GM12878 (cell line): ENCODE results near the gene NUP210L. TPM values are rescaled to one million over a fixed set of nuclear protein-coding genes. Genes with fewer than 3 reads are reported as not detected.

Source experiments
- BHLHE40 ChIP-seq, 2 experiments: fragments of 450-650 bp in 1 of 2; IDR thresholded peaks; 2 replicates each; pipeline ENCODE4 v1.6.1; 2011 to 2017; ENCODE audit warnings: low read depth in 2 of 2, borderline replicate concordance in 1 of 2, improper control_type of control experiment in 1 of 2, low read length in 1 of 2, mild to moderate bottlenecking in 1 of 2
- BRCA1 ChIP-seq: IDR thresholded peaks from 2 replicates; pipeline ENCODE4 v1.6.1; 2011; ENCODE audit warnings: low read depth, low read length, improper control_type of control experiment
- IRF4 ChIP-seq: IDR thresholded peaks from 2 replicates; pipeline ENCODE4 v1.6.1; 2011; ENCODE audit warnings: low read depth, low read length
- JUND ChIP-seq: IDR thresholded peaks from 2 replicates; pipeline ENCODE4 v1.6.1; 2012; ENCODE audit warnings: low read depth, mild to moderate bottlenecking, low read length, improper control_type of control experiment, moderate library complexity
- KAT2A ChIP-seq: conservative IDR thresholded peaks from 2 replicates; pipeline ENCODE4 v1.6.1; 2011; ENCODE audit warnings: low read depth, low read length; ENCODE audit not compliant: control insufficient read depth
- NFXL1 ChIP-seq: fragments of 450-650 bp; IDR thresholded peaks from 2 replicates; pipeline ENCODE4 v1.6.1; 2017; ENCODE audit warnings: antibody characterized with exemption, mild to moderate bottlenecking, borderline replicate concordance
- RB1 ChIP-seq: fragments of 450-650 bp; formaldehyde crosslinking; IDR thresholded peaks from 2 replicates; pipeline ENCODE4 v1.6.1; 2017; ENCODE audit warnings: mild to moderate bottlenecking, borderline replicate concordance
- SIX5 ChIP-seq: IDR thresholded peaks from 2 replicates; pipeline ENCODE4 v1.6.1; 2011; ENCODE audit warnings: mild to moderate bottlenecking, low read depth, low read length, moderate library complexity; ENCODE audit not compliant: severe bottlenecking
- SUZ12 ChIP-seq: fragments of 200-600 bp; sonication (generic); IDR thresholded peaks from one replicate; pipeline ENCODE4 v1.6.1; 2018; ENCODE audit warnings: antibody characterized with exemption, mild to moderate bottlenecking; ENCODE audit not compliant: unreplicated experiment
- TCF7 ChIP-seq: IDR thresholded peaks from 2 replicates; pipeline ENCODE4 v1.6.1; 2014; ENCODE audit warnings: antibody characterized with exemption, borderline replicate concordance
- ZNF274 ChIP-seq: IDR thresholded peaks from one replicate; pipeline ENCODE4 v1.8.0; 2011; ENCODE audit not compliant: insufficient read length, insufficient read depth
- polyA plus RNA-seq, 11 experiments: library from polyadenylated mRNA; depleted of rRNA in 4 of 11; unstranded in 6 of 11; stranded (reverse) in 5 of 11; fragments of >200 nt; fragmentation: Nextera tagmentation in 4 of 11; fragmentation: Illumina TruSeq in 1 of 11; extraction: Ambion mirVana in 4 of 11; extraction: Trizol in 1 of 11; gene quantifications; 1 replicate in 1 of 11; 2 replicates in 10 of 11; pipeline versions ENCODE4 v1.2.1 to v1.2.3, GENCODE V29; 2011 to 2016; ENCODE audit warnings: inconsistent platforms in 2 of 11, missing spikeins in 2 of 11, low read depth in 1 of 11
- total RNA-seq, 4 experiments: library from RNA; depleted of rRNA in 3 of 4; stranded (reverse); fragments of >200 nt in 3 of 4; fragmentation: Illumina TruSeq in 1 of 4; extraction: Trizol in 1 of 4; gene quantifications; 2 replicates each; pipeline versions ENCODE4 v1.2.1 to v1.2.3, GENCODE V29; 2013 to 2021
- TF ChIP-seq, protein P1 (sequence below): fragments of 450-650 bp; IDR thresholded peaks from 2 replicates; pipeline ENCODE4 v1.6.1; 2017; ENCODE audit warnings: mild to moderate bottlenecking
- TF ChIP-seq, protein P2 (sequence below): IDR thresholded peaks from 2 replicates; pipeline ENCODE4 v1.6.1; 2012; ENCODE audit warnings: low read depth, low read length, improper control_type of control experiment
- TF ChIP-seq, protein P3 (sequence below): fragments of 450-650 bp; IDR thresholded peaks from 2 replicates; pipeline ENCODE4 v1.6.1; 2016; ENCODE audit warnings: mild to moderate bottlenecking
- TF ChIP-seq, protein P4 (sequence below): IDR thresholded peaks from 2 replicates; pipeline ENCODE4 v1.6.1; 2012; ENCODE audit warnings: low read depth, low read length, improper control_type of control experiment
- TF ChIP-seq, protein P5 (sequence below): fragments of 450-650 bp; IDR thresholded peaks from 2 replicates; pipeline ENCODE4 v1.6.1; 2017; ENCODE audit warnings: mild to moderate bottlenecking, moderate library complexity
- TF ChIP-seq, protein P6 (sequence below): IDR thresholded peaks from 2 replicates; pipeline ENCODE4 v1.6.1; 2011; ENCODE audit warnings: low read depth, mild to moderate bottlenecking, low read length, moderate library complexity, borderline replicate concordance; ENCODE audit errors: extremely low read depth

NUP210L gene
- total and polyA plus RNA-seq, 10 of the 15 experiments (the other 5 are each of a cell fraction or from before 2014, with no cell fraction given): 0.04 to 0.08 (median 0.07) TPM; not detected in 7

DNA sequence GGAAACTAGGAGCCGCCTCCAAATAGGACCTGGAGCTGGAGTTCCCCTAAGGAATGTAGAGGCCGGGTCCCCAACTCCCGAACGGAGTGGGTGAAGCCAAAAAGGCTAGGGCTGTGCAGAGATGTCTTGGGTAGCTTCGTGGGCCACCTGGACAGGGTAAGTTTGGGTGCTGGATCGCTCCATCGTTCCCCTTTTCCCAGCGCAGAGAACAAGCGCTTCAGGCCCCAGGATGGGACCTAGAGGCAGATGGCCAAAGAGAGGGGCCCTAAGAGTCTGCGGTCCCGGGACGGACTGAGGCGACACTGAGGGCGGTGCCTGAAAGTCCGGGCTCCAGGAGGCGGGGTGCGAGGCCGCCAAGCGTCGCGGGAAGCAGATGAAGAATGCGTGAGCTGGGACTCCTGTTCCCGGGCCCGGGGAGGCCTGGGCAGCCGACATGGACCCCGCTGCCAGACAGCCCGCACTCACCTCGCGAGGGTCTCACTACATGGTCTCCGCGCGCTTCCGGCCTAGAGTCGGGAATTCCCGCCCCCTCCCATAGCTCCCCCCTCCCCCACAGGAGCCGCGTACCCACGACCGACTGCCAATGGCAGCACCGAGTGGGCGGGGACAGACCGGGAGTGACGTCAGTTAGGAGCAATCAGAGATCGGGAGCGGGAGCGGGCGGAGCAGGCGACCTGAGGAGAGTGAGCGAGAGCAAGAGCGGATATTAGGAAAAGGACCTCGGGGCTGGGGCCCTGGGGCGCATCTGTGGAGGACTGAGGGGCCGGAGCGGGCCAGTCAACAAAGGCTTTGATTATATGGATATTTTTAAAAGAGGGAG lies 191.6 kb downstream of the NUP210L start, which contains the start of gene SLC39A1 (continued):
- TF ChIP-seq, protein P1, sequence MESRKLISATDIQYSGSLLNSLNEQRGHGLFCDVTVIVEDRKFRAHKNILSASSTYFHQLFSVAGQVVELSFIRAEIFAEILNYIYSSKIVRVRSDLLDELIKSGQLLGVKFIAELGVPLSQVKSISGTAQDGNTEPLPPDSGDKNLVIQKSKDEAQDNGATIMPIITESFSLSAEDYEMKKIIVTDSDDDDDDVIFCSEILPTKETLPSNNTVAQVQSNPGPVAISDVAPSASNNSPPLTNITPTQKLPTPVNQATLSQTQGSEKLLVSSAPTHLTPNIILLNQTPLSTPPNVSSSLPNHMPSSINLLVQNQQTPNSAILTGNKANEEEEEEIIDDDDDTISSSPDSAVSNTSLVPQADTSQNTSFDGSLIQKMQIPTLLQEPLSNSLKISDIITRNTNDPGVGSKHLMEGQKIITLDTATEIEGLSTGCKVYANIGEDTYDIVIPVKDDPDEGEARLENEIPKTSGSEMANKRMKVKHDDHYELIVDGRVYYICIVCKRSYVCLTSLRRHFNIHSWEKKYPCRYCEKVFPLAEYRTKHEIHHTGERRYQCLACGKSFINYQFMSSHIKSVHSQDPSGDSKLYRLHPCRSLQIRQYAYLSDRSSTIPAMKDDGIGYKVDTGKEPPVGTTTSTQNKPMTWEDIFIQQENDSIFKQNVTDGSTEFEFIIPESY: no peak
- TF ChIP-seq TCF7 (no peak), BRCA1 (peak; percentile 45; the same call in 1 of the 2 replicates), KAT2A (no peak), IRF4 (no peak), BHLHE40 (IDR thresholded peaks at IDR 0.05; ENCODE audit: borderline replicate concordance in 1 of 2, low read depth in 2 of 2, low read length in 1 of 2) (peak; percentile 37 to 55; a peak in 2 of 4 replicates), JUND (no peak), SUZ12 (no peak), ZNF274 (no peak), RB1 (no peak), NFXL1 (no peak), SIX5 (no peak)
- TF ChIP-seq, protein P2, sequence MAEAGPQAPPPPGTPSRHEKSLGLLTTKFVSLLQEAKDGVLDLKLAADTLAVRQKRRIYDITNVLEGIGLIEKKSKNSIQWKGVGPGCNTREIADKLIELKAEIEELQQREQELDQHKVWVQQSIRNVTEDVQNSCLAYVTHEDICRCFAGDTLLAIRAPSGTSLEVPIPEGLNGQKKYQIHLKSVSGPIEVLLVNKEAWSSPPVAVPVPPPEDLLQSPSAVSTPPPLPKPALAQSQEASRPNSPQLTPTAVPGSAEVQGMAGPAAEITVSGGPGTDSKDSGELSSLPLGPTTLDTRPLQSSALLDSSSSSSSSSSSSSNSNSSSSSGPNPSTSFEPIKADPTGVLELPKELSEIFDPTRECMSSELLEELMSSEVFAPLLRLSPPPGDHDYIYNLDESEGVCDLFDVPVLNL: no peak
- TF ChIP-seq, protein P3, sequence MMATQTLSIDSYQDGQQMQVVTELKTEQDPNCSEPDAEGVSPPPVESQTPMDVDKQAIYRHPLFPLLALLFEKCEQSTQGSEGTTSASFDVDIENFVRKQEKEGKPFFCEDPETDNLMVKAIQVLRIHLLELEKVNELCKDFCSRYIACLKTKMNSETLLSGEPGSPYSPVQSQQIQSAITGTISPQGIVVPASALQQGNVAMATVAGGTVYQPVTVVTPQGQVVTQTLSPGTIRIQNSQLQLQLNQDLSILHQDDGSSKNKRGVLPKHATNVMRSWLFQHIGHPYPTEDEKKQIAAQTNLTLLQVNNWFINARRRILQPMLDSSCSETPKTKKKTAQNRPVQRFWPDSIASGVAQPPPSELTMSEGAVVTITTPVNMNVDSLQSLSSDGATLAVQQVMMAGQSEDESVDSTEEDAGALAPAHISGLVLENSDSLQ: peak; percentile 98
- TF ChIP-seq, protein P4, sequence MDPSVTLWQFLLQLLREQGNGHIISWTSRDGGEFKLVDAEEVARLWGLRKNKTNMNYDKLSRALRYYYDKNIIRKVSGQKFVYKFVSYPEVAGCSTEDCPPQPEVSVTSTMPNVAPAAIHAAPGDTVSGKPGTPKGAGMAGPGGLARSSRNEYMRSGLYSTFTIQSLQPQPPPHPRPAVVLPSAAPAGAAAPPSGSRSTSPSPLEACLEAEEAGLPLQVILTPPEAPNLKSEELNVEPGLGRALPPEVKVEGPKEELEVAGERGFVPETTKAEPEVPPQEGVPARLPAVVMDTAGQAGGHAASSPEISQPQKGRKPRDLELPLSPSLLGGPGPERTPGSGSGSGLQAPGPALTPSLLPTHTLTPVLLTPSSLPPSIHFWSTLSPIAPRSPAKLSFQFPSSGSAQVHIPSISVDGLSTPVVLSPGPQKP: peak; percentile 38; the same call in 1 of the 2 replicates
- TF ChIP-seq, protein P5, sequence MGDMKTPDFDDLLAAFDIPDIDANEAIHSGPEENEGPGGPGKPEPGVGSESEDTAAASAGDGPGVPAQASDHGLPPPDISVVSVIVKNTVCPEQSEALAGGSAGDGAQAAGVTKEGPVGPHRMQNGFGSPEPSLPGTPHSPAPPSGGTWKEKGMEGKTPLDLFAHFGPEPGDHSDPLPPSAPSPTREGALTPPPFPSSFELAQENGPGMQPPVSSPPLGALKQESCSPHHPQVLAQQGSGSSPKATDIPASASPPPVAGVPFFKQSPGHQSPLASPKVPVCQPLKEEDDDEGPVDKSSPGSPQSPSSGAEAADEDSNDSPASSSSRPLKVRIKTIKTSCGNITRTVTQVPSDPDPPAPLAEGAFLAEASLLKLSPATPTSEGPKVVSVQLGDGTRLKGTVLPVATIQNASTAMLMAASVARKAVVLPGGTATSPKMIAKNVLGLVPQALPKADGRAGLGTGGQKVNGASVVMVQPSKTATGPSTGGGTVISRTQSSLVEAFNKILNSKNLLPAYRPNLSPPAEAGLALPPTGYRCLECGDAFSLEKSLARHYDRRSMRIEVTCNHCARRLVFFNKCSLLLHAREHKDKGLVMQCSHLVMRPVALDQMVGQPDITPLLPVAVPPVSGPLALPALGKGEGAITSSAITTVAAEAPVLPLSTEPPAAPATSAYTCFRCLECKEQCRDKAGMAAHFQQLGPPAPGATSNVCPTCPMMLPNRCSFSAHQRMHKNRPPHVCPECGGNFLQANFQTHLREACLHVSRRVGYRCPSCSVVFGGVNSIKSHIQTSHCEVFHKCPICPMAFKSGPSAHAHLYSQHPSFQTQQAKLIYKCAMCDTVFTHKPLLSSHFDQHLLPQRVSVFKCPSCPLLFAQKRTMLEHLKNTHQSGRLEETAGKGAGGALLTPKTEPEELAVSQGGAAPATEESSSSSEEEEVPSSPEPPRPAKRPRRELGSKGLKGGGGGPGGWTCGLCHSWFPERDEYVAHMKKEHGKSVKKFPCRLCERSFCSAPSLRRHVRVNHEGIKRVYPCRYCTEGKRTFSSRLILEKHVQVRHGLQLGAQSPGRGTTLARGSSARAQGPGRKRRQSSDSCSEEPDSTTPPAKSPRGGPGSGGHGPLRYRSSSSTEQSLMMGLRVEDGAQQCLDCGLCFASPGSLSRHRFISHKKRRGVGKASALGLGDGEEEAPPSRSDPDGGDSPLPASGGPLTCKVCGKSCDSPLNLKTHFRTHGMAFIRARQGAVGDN: no peak; the same call in 1 of the 2 replicates
- TF ChIP-seq, protein P6, sequence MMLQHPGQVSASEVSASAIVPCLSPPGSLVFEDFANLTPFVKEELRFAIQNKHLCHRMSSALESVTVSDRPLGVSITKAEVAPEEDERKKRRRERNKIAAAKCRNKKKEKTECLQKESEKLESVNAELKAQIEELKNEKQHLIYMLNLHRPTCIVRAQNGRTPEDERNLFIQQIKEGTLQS: no peak
